Measurements from ENCODE around the gene PRDM8.

The PRDM8 gene

DNA sequence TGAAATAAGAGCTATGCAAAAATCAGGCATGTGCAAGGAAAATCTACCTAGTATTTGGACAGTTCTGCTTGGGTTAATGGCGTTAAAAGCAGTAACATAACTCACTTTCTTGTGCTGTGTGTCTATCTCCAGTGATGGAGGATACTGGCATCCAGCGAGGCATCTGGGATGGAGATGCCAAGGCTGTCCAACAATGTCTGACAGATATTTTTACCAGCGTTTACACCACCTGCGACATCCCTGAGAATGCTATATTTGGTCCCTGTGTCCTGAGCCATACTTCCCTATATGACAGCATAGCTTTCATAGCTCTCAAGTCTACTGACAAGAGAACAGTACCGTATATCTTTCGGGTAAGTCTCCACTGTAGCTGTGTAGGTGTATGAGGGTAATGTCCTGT is 2.6 kb downstream of the PRDM8 start:
- DNase-seq (ENCODE audit: low read depth, low spot score): no peak

GRCh38 chr4:80201252-80202151 is 4.2 kb downstream of the PRDM8 start:
- peak; percentile 44 for DNase-seq (ENCODE audit: low read depth, low spot score)

DNA sequence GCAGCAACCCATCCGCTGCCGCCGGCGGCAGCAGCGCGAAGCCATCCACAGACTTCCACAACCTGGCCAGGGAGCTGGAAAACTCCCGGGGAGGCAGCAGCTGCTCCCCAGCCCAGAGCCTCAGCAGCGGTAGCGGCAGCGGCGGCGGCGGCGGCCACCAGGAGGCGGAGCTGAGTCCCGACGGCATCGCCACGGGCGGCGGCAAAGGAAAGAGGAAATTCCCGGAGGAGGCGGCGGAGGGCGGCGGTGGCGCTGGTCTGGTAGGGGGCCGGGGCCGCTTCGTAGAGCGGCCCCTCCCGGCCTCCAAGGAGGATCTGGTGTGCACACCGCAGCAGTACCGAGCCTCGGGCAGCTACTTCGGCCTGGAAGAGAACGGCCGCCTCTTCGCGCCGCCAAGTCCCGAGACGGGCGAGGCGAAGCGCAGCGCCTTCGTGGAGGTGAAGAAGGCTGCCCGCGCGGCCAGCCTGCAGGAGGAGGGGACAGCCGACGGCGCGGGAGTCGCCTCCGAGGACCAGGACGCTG is 4.9 kb downstream of the PRDM8 start:
- DNase-seq (ENCODE audit: low read depth, low spot score): peak; percentile 43

DNA sequence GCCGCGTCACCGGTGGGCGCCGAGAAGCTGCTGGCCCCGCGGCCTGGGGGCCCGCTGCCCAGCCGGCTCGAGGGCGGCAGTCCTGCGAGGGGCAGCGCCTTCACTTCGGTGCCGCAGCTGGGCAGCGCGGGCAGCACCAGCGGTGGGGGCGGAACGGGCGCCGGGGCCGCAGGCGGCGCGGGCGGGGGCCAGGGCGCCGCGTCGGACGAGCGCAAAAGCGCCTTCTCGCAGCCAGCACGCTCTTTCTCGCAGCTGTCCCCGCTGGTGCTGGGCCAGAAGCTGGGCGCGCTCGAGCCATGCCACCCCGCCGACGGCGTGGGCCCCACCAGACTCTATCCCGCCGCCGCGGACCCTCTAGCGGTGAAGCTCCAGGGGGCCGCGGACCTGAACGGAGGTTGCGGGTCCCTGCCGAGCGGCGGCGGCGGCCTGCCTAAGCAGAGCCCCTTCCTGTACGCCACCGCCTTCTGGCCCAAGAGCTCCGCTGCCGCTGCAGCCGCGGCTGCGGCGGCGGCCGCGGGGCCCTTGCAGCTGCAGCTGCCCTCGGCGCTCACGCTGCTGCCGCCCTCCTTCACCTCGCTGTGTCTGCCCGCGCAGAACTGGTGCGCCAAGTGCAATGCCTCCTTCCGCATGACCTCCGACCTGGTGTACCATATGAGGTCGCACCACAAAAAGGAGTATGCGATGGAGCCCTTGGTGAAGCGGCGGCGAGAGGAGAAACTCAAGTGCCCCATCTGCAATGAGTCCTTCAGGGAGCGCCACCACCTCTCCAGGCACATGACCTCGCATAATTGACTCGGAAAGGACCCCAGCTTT is 5.6 kb downstream of the PRDM8 start:
- DNase-seq (ENCODE audit: low read depth, low spot score): no peak

DNA sequence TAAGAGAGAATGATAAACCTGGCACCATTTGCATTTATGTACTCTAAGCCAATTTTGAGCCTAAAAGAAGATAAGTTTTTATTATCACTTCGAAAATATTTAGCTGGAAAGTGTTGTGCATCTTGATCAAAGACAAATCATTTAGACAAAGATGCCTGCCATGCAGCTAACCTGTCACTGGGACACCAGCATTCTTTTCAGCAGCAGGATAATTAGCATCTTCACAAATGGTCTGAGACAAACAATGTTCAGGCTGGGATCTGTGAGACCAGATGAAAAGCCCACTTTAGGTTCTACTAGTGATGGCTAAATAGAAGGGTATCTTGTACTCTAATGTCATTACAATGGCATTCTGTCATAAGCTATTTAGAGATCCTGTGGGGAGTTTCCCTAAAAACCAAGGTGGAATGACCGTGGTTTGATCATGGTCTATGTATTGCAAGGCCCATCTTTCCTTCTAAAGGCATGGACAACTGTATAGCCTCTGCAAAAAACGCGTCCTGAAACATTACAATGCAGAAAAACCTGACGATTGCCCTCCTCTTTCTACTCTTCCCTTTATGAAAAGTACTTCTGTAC is 7.2 kb downstream of the PRDM8 start:
- DNase-seq (ENCODE audit: low read depth, low spot score): no peak

DNA sequence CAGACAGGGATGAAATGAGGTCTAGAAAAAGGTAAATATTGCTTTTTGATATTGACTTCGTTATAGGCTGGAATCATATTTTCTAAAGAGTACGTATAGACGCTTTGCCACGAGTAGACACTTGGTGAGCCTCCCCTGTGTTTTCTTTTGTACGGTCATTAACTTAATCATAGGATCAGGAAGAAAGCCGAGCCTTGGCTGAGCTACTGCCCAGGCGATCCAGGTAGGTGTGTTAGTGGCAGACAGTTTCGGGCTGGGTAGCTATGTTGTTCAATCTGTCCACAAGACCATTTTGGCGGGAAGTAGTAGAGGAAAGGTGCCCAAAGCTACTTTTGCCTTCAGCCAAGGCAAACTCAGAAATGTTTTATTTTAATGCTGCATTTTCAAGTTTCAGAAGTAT is 8.8 kb downstream of the PRDM8 start:
- DNase-seq (ENCODE audit: low read depth, low spot score): no peak

- DNase-seq (ENCODE audit: low read depth, low spot score): no peak
Measured at GRCh38 chr4:80206521-80207171, 9.3 kb downstream of the PRDM8 start.

- DNase-seq (ENCODE audit: low read depth, low spot score): no peak
Measured at GRCh38 chr4:80207172-80207583, 9.9 kb downstream of the PRDM8 start.

GRCh38 chr4:80207664-80208063 is 10.4 kb downstream of the PRDM8 start:
- no peak for DNase-seq (ENCODE audit: low read depth, low spot score)

- no peak for DNase-seq (ENCODE audit: low read depth, low spot score)
Measured at GRCh38 chr4:80208610-80209339, 11.5 kb downstream of the PRDM8 start.

DNA sequence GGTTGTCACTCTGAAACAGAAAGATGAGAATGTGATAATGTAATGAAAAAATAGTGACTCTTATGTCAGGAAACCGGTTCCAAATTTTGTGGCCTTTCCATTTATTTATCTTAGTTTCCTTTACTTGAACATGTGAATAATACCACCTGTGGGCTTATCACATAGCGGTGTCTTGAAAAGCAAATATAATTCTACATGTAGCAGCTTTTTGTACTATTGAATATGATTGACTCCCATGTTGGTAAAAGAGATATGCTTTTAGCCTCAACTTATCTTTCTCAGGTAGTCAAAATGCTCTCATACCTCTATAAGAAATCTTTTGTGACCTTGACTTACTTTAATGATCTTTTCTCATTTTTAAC is 12.0 kb downstream of the PRDM8 start:
- DNase-seq (ENCODE audit: low read depth, low spot score): no peak

DNA sequence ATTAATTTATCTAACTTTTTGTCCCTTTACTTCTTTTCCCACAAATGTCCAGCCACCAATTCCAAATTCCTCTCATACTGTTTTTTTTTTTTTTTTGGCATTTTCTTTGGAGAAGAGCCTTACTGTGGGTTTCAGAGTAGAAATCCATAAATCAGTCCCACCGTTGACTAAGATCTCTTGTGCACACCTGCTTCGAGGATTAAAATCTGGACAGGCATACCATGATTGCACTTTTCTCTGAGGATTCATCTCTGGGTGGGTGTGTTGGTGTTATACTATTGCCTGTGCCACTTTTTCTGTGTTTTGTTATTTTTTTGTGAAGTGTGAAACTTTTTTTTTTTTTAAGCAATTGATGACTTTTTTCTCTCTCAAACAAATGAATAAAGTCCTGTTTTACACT is 13.2 kb downstream of the PRDM8 start:
- DNase-seq (ENCODE audit: low read depth, low spot score): no peak

- DNase-seq (ENCODE audit: low read depth, low spot score): no peak
Measured at GRCh38 chr4:80213117-80213815, 16.0 kb downstream of the PRDM8 start.

- no peak for DNase-seq (ENCODE audit: low read depth, low spot score)
Measured at GRCh38 chr4:80215449-80216052, 18.2 kb downstream of the PRDM8 start.

DNA sequence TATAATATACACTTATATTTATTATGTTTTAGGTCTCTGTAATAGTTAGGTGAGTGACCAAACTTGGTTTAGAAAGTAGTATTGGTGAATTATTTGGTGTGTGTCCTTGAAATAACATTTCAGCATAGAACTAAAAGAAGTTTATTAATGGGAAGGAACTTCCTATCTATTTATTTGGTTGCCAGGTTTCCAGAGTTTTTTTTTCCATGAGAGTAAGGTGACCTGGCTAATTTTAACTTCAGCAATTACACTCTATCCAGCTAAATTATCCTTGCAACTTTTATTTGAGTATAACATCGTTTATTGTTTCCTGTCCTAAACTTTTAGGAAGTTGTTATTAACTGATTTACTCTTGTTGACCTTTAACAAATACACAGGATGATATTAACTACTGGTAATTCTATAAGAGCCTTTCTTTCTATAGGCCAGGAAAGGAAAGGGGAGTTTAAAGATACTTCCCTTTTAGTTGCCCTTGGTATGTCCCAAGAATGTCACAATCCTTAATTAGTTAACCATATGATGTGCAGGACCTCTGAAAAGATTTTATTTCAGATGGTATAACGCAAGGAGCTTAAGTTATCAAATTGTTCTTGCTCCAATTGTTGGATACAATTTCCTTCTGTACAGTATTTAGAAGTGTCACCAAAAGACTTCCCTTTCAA is 18.9 kb downstream of the PRDM8 start:
- no peak for DNase-seq (ENCODE audit: low read depth, low spot score)

- DNase-seq (ENCODE audit: low read depth, low spot score): no peak
Measured at GRCh38 chr4:80219301-80220025, 22.2 kb downstream of the PRDM8 start.

GRCh38 chr4:80220711-80221110 is 23.4 kb downstream of the PRDM8 start:
- no peak for DNase-seq (ENCODE audit: low read depth, low spot score)

DNA sequence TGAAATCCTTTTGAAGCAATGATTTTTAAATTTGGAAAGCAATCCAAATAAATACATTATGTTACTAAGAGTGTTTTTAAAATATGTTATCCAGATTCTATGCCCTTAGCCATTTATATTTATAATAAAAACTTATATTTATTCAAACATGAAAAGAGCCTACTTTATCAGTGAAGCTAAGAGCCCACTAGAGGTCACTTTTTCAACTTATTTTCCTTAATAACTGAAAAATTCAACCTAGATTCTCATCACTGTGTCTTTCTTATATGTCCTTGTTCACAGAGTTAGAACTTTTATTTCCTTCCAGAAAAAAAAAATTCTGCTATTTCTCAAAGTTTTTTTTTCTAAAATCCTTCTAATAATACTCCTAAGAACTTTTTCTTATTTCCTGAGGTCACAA is 23.9 kb downstream of the PRDM8 start:
- DNase-seq (ENCODE audit: low read depth, low spot score): no peak

DNA sequence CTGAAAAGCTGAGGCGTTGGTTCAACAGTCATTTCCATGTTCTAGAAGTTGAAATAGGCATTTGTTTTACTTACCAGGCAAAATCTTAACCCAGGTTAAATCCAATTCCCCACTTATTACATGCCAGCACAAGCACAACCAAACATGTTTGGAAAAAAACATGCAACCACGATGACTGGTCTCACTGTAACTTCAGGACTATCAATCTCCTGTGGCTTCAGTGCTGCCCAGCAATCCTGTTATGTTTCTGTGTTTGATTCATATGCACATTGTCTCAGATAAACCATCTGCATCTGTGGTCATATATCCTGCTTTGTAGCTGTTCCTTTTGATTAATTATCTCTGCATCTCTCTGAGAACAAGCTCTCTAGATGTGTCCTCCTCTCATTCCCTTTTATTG is 28.3 kb downstream of the PRDM8 start:
- no peak for DNase-seq (ENCODE audit: low read depth, low spot score)
